ENCODE measurements around the gene DUSP3.

DNA sequence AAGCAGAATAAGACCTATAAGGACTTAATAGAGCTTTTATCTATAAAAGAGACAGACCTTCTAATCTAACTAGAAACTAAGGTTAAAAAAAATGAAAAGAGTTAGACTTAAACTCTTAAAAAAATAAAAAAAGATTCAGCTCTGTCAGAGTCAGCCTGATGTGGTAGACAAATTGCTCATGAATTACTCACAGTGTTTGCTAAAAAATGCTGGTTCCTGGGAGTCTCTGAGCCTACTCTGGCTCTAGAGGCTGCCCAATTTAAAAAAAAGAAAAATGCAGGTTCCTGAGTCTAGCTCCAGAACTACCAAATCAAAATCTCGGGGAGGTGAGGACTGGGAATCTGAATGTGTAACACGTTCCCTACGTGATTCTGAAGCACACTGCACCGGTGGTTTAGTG, 38.2 kb downstream of the DUSP3 start:
- no peak for TF ChIP-seq POLR2A (IDR thresholded peaks at IDR 0.05)
- TF ChIP-seq, protein P1, sequence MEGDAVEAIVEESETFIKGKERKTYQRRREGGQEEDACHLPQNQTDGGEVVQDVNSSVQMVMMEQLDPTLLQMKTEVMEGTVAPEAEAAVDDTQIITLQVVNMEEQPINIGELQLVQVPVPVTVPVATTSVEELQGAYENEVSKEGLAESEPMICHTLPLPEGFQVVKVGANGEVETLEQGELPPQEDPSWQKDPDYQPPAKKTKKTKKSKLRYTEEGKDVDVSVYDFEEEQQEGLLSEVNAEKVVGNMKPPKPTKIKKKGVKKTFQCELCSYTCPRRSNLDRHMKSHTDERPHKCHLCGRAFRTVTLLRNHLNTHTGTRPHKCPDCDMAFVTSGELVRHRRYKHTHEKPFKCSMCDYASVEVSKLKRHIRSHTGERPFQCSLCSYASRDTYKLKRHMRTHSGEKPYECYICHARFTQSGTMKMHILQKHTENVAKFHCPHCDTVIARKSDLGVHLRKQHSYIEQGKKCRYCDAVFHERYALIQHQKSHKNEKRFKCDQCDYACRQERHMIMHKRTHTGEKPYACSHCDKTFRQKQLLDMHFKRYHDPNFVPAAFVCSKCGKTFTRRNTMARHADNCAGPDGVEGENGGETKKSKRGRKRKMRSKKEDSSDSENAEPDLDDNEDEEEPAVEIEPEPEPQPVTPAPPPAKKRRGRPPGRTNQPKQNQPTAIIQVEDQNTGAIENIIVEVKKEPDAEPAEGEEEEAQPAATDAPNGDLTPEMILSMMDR (IDR thresholded peaks at IDR 0.05) = no peak

All from heart left ventricle (tissue), 13 donors.